HG02852 (cell line): ENCODE results near the gene MSI2.

Experiments
- ATAC-seq: cut with Tn5 transposase; IDR thresholded peaks from one replicate; pipeline ENCODE4 v1.9.1; 2021; ENCODE audit warnings: mild to moderate bottlenecking, moderate library complexity; ENCODE audit not compliant: unreplicated experiment

Gene MSI2

DNA sequence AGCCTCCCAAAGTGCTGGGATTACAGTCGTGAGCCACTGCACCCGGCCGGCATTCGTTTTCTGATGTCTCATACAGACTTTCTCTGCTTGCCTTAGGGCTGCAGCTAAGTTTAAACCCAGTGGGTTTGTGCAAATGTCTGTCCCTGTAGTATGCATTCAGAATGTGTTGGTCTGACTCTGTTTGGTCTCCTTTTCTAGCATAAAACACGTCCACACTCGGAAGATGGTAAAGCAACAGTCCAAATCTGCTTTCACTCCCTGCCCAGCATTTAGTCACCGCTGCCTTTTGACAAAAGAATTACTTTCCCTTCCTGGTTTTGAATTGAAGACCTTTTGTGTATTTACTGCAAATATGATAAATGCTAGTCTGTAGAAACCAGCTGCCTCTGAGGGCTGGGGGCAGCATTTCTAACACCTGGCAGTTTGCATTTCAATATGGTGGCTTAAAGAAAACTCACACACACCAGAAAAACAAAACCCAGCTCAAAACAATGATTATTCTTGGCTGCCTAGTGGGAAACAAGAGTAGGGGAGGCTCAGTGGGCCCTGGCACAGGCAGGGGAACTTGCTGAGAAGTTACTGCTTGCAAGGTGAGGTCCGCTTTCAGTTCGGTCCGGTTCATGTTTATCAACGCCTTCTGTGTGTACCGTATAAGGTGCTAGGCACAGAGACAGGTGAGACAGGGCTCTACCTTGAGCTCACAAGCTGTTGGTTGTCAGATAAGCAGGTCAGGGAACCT, 56.9 kb downstream of the MSI2 start:
- ATAC-seq = no peak

GRCh38 chr17:57315061-57316015, 59.0 kb downstream of the MSI2 start:
- no peak for ATAC-seq

DNA sequence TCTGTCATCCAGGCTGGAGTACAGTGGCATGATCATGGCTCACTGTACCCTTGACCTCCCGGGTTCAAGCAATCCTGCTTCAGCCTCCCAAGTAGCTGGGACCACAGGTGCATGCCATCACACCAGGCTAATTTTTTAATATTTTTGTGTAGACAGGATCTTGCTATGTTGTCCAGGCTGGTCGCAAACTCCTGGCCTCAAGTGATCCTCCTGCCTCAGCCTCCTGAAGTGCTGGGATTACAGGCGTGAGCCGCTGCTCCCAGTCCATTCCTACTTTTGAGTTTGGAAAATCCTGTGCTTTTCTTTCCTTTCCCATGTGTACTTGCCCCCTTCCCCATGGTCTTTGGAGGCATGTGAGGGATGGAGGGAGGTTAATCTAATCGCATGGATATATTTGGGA, 60.0 kb downstream of the MSI2 start:
- no peak for ATAC-seq

GRCh38 chr17:57317079-57317478, 60.8 kb downstream of the MSI2 start:
- ATAC-seq = no peak

- no peak for ATAC-seq
Measured at GRCh38 chr17:57318913-57319312, 62.6 kb downstream of the MSI2 start.

GRCh38 chr17:57319806-57320205, 63.5 kb downstream of the MSI2 start:
- no peak for ATAC-seq

DNA sequence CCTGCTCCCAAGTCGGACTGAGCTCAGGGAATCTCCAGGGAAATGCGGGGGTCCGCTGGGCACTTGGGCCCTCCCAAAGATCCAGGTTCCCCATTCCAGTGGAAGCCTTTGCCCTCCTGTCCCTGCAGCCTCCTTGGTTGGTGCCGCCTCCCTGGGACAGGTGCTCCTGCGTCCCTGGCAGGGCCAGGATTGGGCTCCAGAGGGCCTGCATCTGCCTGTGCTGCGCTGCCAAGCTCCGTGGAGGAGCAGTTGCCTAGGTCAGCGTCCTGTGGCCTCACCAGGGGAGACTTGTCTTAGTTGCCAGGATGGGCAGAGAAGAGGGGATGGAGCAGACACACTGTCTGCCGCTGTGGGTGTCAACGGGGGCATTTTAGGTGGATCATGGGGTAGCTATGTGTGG, 67.1 kb downstream of the MSI2 start:
- no peak for ATAC-seq

GRCh38 chr17:57324060-57324459, 67.7 kb downstream of the MSI2 start:
- ATAC-seq = no peak

- ATAC-seq = no peak
Measured at GRCh38 chr17:57324631-57325030, 68.3 kb downstream of the MSI2 start.

GRCh38 chr17:57326336-57326735, 70.0 kb downstream of the MSI2 start:
- no peak for ATAC-seq

DNA sequence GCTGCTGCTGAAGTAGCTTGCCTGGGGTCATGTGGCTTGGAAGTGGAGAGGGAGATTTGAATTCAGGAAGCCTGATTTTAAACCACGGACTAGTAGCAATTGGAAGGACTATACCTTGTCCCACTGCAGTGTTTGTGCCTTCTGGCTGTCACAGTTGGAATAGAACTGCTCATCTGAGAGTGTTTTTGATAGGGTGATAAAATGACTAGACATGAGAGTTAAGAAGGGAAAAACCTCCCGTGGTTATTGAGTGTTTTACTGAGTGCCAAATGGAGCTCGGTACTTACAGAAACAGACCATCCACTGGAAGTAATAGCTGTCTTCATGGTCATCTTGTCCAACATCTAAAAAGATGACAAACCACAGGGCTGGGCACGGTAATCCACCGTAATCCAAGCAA, 70.4 kb downstream of the MSI2 start:
- no peak for ATAC-seq

DNA sequence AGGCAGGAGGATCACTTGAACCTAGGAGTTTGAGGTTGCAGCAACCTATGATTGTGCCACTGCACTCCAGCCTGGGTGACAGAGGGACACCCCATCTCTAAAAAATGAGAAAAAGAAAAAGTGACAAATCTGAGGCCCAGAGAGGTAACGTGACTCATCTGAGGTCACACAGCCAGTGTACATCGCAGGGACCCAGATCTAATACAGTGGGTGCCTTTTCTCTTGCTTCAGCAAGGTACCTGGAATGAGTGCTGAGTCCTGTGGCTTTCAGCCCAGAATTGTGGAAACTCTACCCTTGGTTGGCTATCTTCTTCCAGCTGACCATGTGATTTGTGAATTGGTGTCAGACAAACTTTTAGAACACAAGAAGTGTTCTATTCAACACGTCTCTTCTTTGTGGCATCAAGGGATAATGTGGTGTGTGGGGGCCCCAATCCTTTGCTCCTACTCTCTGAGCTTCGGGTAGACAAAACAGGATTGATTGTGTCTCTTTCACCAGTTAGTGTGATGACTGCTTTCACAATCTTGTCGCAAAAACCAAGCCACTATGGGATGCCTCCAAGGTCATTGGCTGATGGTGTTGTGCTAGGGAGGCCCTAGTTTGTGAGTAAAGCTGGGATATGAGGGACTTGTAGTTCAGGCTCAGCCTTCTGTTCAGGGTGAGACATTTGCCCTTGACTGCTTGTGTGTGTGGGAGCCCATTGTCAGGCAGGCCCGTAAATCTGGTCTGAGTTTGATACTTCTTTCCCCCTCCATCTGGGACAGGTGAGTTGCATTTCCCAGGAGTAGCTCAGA, 71.0 kb downstream of the MSI2 start:
- ATAC-seq = no peak

- no peak for ATAC-seq
Measured at GRCh38 chr17:57328109-57328882, 72.0 kb downstream of the MSI2 start.

DNA sequence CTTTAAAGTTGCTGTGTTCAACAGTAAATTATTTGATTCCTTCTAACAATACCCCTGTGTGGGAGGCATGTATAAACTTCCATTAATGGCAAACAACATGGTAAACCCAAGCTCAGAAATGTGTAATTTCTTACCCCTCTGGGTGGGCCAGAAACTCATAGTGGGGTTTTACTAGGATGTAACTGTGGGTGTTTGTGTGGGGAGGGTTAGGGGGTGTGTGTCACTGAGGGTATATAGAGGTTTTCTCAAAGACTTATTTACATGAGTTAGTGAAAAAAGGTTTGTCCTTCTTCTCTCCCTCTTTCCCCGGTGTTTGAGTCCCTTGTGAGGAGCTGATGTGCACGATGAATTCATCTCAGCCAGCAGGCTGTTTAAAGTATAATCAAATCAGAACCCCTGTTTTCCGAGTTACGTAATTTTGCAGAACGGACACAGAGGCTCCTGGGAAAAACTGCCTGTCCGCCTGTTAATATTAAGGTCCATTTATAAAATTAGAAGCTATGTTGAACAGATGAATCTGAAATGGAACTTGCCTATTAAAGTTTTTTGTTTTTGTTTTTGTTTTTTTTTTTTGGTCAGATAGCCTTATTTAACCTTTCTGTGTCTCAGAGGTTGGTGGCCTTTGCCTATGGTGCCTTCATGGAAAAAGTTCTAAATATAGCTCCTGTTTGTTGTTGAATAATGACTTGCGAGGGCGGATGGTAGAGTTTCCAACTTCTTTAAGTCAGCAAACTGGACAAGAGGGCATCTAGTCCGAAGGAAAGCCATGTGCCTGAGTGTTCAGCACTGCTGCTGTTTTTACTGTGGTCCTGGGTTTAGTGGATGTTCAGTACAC, 73.3 kb downstream of the MSI2 start:
- no peak for ATAC-seq

GRCh38 chr17:57330587-57330986, 74.3 kb downstream of the MSI2 start:
- ATAC-seq = no peak

GRCh38 chr17:57331423-57331822, 75.1 kb downstream of the MSI2 start:
- ATAC-seq = no peak

GRCh38 chr17:57332501-57332900, 76.2 kb downstream of the MSI2 start:
- no peak for ATAC-seq

- ATAC-seq = no peak
Measured at GRCh38 chr17:57335195-57335792, 79.0 kb downstream of the MSI2 start.

DNA sequence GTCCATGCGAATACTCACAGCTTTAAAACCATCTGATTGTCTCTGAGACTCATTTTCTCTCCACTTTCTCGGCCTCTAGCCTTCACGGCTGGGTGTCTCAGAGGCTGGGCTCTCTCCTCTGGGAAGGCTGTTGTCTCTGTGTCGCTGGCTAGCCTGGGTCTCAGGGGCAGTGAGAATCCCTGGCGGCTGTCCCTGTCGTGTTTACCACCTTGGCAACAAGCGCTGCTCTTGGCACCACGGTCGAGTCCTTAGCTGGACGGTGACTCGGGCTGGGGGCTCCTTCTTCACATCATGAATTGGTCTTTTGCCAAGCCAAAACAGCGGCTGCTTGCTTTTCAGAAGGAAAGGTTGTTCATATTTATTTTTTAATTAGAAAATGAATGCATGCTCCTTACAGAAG, 81.1 kb downstream of the MSI2 start:
- no peak for ATAC-seq
